ENCODE measurements around the gene PROKR1. TPM values are rescaled to one million over a fixed set of nuclear protein-coding genes. Genes with fewer than 3 reads are reported as not detected.

Gene PROKR1
- total and polyA plus RNA-seq, 2 of the 4 experiments (the other 2 are of a cell fraction): not detected

GRCh38 chr2:68673631-68674030 is 30.3 kb downstream of the PROKR1 start:
- no peak for TF ChIP-seq SMC3 (IDR thresholded peaks at IDR 0.05; ENCODE audit: low read depth, low read length)
- TF ChIP-seq NFE2L2 (IDR thresholded peaks at IDR 0.05; ENCODE audit: low read depth, low read length): no peak
- TF ChIP-seq, protein P1, sequence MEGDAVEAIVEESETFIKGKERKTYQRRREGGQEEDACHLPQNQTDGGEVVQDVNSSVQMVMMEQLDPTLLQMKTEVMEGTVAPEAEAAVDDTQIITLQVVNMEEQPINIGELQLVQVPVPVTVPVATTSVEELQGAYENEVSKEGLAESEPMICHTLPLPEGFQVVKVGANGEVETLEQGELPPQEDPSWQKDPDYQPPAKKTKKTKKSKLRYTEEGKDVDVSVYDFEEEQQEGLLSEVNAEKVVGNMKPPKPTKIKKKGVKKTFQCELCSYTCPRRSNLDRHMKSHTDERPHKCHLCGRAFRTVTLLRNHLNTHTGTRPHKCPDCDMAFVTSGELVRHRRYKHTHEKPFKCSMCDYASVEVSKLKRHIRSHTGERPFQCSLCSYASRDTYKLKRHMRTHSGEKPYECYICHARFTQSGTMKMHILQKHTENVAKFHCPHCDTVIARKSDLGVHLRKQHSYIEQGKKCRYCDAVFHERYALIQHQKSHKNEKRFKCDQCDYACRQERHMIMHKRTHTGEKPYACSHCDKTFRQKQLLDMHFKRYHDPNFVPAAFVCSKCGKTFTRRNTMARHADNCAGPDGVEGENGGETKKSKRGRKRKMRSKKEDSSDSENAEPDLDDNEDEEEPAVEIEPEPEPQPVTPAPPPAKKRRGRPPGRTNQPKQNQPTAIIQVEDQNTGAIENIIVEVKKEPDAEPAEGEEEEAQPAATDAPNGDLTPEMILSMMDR (conservative IDR thresholded peaks at IDR 0.05; ENCODE audit: low read depth, low read length): no peak
- TF ChIP-seq CEBPB (IDR thresholded peaks at IDR 0.05; ENCODE audit: low read depth, low read length): no peak
- TF ChIP-seq CHD1 (IDR thresholded peaks at IDR 0.05; ENCODE audit: low read depth, low read length): no peak
- TF ChIP-seq ELK1 (IDR thresholded peaks at IDR 0.05; ENCODE audit: borderline replicate concordance, low read depth, low read length): no peak
- no peak for TF ChIP-seq FOS (IDR thresholded peaks at IDR 0.05; ENCODE audit: low read depth, low read length)
- TF ChIP-seq, protein P2, sequence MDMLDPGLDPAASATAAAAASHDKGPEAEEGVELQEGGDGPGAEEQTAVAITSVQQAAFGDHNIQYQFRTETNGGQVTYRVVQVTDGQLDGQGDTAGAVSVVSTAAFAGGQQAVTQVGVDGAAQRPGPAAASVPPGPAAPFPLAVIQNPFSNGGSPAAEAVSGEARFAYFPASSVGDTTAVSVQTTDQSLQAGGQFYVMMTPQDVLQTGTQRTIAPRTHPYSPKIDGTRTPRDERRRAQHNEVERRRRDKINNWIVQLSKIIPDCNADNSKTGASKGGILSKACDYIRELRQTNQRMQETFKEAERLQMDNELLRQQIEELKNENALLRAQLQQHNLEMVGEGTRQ (IDR thresholded peaks at IDR 0.05; ENCODE audit: low read depth, low read length): no peak
- no peak for TF ChIP-seq MAFK (IDR thresholded peaks at IDR 0.05; ENCODE audit: low read depth, low read length)
- no peak for TF ChIP-seq MXI1 (IDR thresholded peaks at IDR 0.05; ENCODE audit: borderline replicate concordance, low read depth, low read length)
- TF ChIP-seq RAD21 (IDR thresholded peaks at IDR 0.05; ENCODE audit: low read length): no peak
- TF ChIP-seq MAZ (IDR thresholded peaks at IDR 0.05; ENCODE audit: borderline replicate concordance, low read depth, low read length): no peak
- no peak for TF ChIP-seq BHLHE40 (IDR thresholded peaks at IDR 0.05; ENCODE audit: low read depth, low read length)
- Histone ChIP-seq H2BK20ac (ENCODE audit: low read depth, low read length) (no peak overlapping the region), H2AK5ac (ENCODE audit: low read depth, low read length) (no peak overlapping the region), H3K9me3 (ENCODE audit: control insufficient read depth, insufficient read depth, low read length) (no peaks in the 10 kb centered on the region), H3K14ac (replicated peaks; ENCODE audit: low read depth, low read length) (no peak overlapping the region), H3K27ac (ENCODE audit: insufficient read depth, low read length) (no peak overlapping the region), H3K4me2 (ENCODE audit: low read depth, low read length) (no peak overlapping the region), H3K56ac (ENCODE audit: extremely low read depth, insufficient read depth, low read length) (no peak overlapping the region), H3K4ac (ENCODE audit: low read depth, low read length) (no peak overlapping the region), H3K36me3 (ENCODE audit: control insufficient read depth, insufficient read depth, low read length) (no peaks in the 10 kb centered on the region), H3K79me1 (ENCODE audit: low read depth in 1 of 2, low read length in 2 of 2) (no peaks in the 10 kb centered on the region), H2BK120ac (ENCODE audit: low read depth, low read length) (no peak overlapping the region), H3K4me1 (ENCODE audit: control insufficient read depth, insufficient read depth, low read length) (no peaks in the 10 kb centered on the region; the same call in 1 of the 2 replicates), H3K23ac (ENCODE audit: low read depth, low read length) (no peak overlapping the region), H2BK5ac (ENCODE audit: low read depth, low read length, poor library complexity, severe bottlenecking) (no peak overlapping the region), H4K8ac (ENCODE audit: low read depth in 2 of 2, low read length in 2 of 2) (no peak overlapping the region), H4K91ac (ENCODE audit: insufficient read depth, low read depth, low read length) (no peak overlapping the region), H2AK9ac (replicated peaks; ENCODE audit: low read depth, low read length, poor library complexity) (no peak overlapping the region), H4K5ac (ENCODE audit: low read depth, low read length) (no peak overlapping the region), H3K9me1 (ENCODE audit: insufficient read depth, low read length) (no peaks in the 10 kb centered on the region), H3K9ac (ENCODE audit: low read depth, low read length) (no peak overlapping the region), H3K18ac (ENCODE audit: low read depth, low read length) (no peak overlapping the region), H4K20me1 (ENCODE audit: insufficient read depth, low read length) (no peaks in the 10 kb centered on the region), H3K27me3 (ENCODE audit: control insufficient read depth, insufficient read depth, low read length) (peaks cover 17% of the 10 kb centered on the region), H2BK15ac (ENCODE audit: low read depth, low read length) (no peak overlapping the region), H2AFZ (replicated peaks; ENCODE audit: low read length, poor library complexity) (no peak overlapping the region), H3K4me3 (ENCODE audit: insufficient read depth, low read depth, low read length) (no peak overlapping the region)
- no CpG with 5 or more reads among the region's 3 CpGs for WGBS, 2 experiments (ENCODE audit: extremely low coverage in 2 of 2, insufficient read length in 1 of 2)
- DNase-seq: no peak
- dilution Hi-C loops (cut with HindIII; ENCODE audit: low sequenced_read_pairs, unreplicated experiment) (no loop called here), intact Hi-C loops (cut with micrococcal nuclease) (no loop called here), in situ Hi-C loops (cut with MboI; ENCODE audit: low sequenced_read_pairs) (no loop called here)
- ATAC-seq (ENCODE audit: low read depth): no peak
- ChIA-PET CTCF (no interaction called here), POLR2A (ENCODE audit: unreplicated experiment) (no interaction called here)
- no TSS peak for BruUV-seq (replicated peaks)

Measured in IMR-90 (cell line).